ENCODE results near the gene C2CD4C. TPM values are rescaled to one million over a fixed set of nuclear protein-coding genes. Genes with fewer than 3 reads are reported as not detected.

Gene C2CD4C
- total RNA-seq, 4 donors from 2014 or later, result 0.44 to 6.8 (median 0.51) TPM; not detected in 1

GRCh38 chr19:369256-369655 is 39.7 kb downstream of the C2CD4C start:
- TF ChIP-seq, protein P1, sequence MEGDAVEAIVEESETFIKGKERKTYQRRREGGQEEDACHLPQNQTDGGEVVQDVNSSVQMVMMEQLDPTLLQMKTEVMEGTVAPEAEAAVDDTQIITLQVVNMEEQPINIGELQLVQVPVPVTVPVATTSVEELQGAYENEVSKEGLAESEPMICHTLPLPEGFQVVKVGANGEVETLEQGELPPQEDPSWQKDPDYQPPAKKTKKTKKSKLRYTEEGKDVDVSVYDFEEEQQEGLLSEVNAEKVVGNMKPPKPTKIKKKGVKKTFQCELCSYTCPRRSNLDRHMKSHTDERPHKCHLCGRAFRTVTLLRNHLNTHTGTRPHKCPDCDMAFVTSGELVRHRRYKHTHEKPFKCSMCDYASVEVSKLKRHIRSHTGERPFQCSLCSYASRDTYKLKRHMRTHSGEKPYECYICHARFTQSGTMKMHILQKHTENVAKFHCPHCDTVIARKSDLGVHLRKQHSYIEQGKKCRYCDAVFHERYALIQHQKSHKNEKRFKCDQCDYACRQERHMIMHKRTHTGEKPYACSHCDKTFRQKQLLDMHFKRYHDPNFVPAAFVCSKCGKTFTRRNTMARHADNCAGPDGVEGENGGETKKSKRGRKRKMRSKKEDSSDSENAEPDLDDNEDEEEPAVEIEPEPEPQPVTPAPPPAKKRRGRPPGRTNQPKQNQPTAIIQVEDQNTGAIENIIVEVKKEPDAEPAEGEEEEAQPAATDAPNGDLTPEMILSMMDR (IDR thresholded peaks at IDR 0.05; ENCODE audit: low read depth), result no peak

DNA sequence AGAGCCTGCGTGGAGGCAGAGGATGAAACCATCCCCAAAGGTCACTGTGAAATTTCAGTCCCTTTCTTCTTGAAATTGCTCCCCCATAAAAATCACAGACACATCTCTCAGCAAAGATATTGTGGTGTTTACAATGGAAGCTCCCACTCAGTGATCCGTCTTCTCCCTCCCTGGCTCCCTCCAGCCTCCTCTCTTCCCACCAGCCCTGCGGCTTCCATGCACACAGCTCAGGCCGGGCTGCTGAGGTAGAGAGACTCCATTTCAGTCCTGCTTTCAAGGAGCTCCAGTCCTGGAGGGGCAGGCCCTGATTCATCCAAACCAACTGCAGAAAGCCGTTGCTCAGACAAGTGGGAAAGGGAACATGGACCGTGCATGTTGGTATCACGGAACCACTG is 40.3 kb downstream of the C2CD4C start:
- TF ChIP-seq, protein P1 (IDR thresholded peaks at IDR 0.05; ENCODE audit: low read depth), result no peak

- TF ChIP-seq, protein P1 (IDR thresholded peaks at IDR 0.05; ENCODE audit: low read depth), result no peak
Observed at GRCh38 chr19:367963-368629, 40.9 kb downstream of the C2CD4C start.

GRCh38 chr19:367561-367960 is 41.4 kb downstream of the C2CD4C start:
- TF ChIP-seq, protein P1 (IDR thresholded peaks at IDR 0.05; ENCODE audit: low read depth), result no peak

- TF ChIP-seq, protein P1 (IDR thresholded peaks at IDR 0.05; ENCODE audit: low read depth), result no peak
Observed at GRCh38 chr19:366951-367350, 42.0 kb downstream of the C2CD4C start.

- TF ChIP-seq, protein P1 (IDR thresholded peaks at IDR 0.05; ENCODE audit: low read depth), result no peak
Observed at GRCh38 chr19:366205-366783, 42.7 kb downstream of the C2CD4C start.

DNA sequence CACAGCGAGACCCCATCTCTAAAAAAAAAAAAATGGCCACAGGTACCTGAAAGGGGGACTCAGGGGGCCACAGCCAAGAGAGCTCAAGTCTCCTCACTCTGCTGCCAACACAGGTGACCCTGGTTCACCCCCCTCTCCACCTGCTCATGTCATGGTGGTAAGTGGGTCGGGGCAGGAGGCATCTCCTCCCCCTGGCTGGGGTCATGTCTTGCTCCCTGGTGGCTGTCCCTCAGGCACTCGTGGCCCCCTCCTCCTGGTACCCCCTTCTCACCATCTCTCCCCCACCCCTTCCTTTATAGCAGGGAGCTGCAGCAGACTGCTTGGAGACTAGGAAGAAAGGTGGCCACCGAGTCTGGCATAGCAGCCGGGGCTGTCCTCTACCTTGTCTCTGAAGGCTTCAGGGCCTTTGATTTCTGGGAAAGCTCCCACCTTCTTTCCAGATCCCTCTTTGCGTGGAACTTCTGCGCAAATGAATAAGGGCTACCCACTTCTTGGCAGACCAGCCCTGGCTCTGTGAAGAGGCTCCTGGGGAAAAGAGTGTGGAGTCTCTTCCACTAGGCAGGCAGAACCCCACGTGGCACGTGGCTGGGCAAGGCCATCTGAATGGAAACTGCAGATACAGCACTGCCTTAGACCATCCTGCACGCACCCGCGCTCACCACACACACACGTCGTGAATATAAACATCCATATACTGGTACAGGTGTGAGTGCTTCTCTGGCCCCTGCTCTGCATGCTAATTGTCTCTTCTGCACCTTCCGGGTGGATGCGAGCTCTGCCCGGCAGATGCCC is 44.3 kb downstream of the C2CD4C start:
- TF ChIP-seq, protein P1 (IDR thresholded peaks at IDR 0.05; ENCODE audit: low read depth), result no peak

All from subcutaneous adipose tissue (tissue), 4 donors.